ENCODE measurements around the gene GP2. TPM values are rescaled to one million over a fixed set of nuclear protein-coding genes. Genes with fewer than 3 reads are reported as not detected.

Gene GP2
- total RNA-seq, 4 donors from 2014 or later, result not detected

GRCh38 chr16:20331635-20332034 is 4.3 kb upstream of the GP2 start:
- Histone ChIP-seq H3K4me1 (no peaks in the 10 kb centered on the region), H3K27me3 (no peaks in the 10 kb centered on the region), H3K4me3 (no peak overlapping the region), H3K9me3 (no peaks in the 10 kb centered on the region), H3K36me3 (no peaks in the 10 kb centered on the region), H3K27ac (no peak overlapping the region)
- DNase-seq (no peak), ATAC-seq (no peak)
- in situ Hi-C loops (cut with MboI; ENCODE audit: low sequenced_read_pairs in 4 of 4), result no loop called here
- intact Hi-C loops (cut with DNase I; ENCODE audit: low total_unique reads), result no loop called here
- TF ChIP-seq CTCF (IDR thresholded peaks at IDR 0.05 in 4 of 5, conservative IDR thresholded peaks at IDR 0.05 in 1 of 5) (no peak), POLR2A (IDR thresholded peaks at IDR 0.05) (no peak)

DNA sequence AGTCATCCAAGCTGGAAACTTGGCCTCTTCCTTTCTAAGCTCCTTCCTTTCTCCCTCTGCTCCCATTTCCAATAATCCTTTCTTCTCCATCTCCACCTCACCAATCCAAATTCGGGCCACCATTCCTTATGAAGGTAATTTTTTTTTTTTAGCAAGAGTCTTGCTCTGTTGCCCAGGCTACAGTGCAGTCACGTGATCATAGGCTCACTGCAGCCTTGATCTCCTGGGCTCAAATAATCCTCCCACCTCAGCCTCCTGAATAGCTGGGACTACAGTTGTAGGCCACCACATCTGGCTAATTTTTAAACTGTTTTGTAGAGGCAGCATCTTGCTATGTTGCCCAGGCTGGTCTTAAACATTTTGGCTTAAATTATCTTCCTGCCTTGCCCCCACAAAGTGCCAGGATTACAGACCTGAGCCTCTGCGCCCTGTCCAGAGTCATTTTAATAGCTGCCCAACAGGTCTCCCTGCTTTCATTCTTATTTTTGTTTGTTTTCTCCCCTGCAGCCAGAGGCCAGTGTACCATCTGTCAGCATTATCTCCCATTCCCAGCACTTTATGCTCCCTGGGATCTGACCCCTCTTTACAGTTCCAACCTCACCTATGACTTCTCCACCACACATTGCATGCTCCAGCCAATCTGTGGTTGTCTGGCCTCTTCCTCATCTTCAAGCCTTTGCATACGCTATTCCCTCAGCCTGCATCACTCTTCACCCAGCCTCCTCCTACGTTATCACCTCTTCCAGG is 2.3 kb upstream of the GP2 start:
- Histone ChIP-seq H3K4me3 (no peak overlapping the region), H3K36me3 (no peaks in the 10 kb centered on the region), H3K9me3 (no peaks in the 10 kb centered on the region), H3K27me3 (no peaks in the 10 kb centered on the region), H3K27ac (no peak overlapping the region), H3K4me1 (no peaks in the 10 kb centered on the region)
- DNase-seq (no peak), ATAC-seq (no peak)
- in situ Hi-C loops (cut with MboI; ENCODE audit: low sequenced_read_pairs in 4 of 4), result no loop called here
- TF ChIP-seq POLR2A (IDR thresholded peaks at IDR 0.05), result no peak
- no peak for TF ChIP-seq CTCF (IDR thresholded peaks at IDR 0.05 in 4 of 5, conservative IDR thresholded peaks at IDR 0.05 in 1 of 5)
- intact Hi-C loops (cut with DNase I; ENCODE audit: low total_unique reads), result no loop called here

DNA sequence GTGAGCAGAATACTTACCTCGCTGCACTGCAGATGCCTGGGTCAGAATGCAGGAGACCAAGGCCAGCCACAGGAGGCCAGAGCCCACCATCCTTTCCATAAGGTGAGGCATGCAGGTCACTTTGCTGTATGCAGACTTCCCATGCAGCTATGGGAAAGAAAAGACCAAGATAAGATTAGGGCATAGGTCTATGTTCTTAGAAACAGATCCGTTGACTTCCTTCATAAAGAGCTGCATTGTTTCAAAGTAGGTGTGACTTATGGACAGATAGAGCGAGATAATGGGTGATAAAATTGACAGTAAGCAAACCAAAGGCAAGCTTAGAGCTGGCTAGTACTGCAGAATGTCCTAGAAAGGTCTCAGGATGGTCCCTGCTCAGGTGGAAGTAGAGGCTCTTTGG is 992 bp downstream of the GP2 start:
- no peaks in the 10 kb centered on the region for H3K4me1 ChIP-seq
- in situ Hi-C loops (cut with MboI; ENCODE audit: low sequenced_read_pairs in 4 of 4), result no loop called here

DNA sequence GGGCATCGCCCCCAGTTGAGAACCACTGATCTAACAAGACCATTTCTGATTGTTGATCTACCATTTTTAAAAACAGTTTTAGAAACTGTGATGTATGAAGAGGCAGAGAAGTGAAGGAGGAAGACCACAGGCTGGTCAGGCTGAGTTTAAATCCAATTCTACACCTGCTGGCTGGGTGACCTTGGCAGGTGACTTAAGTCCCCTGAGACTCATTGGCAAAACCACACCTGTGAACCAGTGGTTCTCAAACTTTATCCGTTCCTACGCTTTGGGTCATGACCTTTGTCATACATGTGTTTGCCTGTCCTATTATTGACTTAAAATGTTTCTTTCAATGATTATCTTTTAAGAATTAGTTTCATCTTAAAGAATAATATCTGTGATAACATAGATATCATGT is 2.3 kb downstream of the GP2 start:
- intact Hi-C loops (cut with DNase I; ENCODE audit: low total_unique reads) (no loop called here), in situ Hi-C loops (cut with MboI; ENCODE audit: low sequenced_read_pairs in 4 of 4) (no loop called here)
- H3K27me3 ChIP-seq, result no peaks in the 10 kb centered on the region
- DNase-seq (no peak), ATAC-seq (no peak)
- H3K4me1 ChIP-seq, result no peaks in the 10 kb centered on the region
- H3K4me3 ChIP-seq, result no peak overlapping the region
- H3K27ac ChIP-seq, result no peak overlapping the region
- no peaks in the 10 kb centered on the region for H3K36me3 ChIP-seq
- TF ChIP-seq CTCF (IDR thresholded peaks at IDR 0.05 in 4 of 5, conservative IDR thresholded peaks at IDR 0.05 in 1 of 5), result no peak
- TF ChIP-seq POLR2A (IDR thresholded peaks at IDR 0.05), result no peak
- H3K9me3 ChIP-seq, result no peaks in the 10 kb centered on the region

More for the DNA sequence above, 992 bp downstream of the GP2 start:
- Histone ChIP-seq H3K9me3 (no peaks in the 10 kb centered on the region), H3K27me3 (no peaks in the 10 kb centered on the region), H3K36me3 (no peaks in the 10 kb centered on the region), H3K4me3 (no peak overlapping the region), H3K27ac (no peak overlapping the region)
- intact Hi-C loops (cut with DNase I; ENCODE audit: low total_unique reads), result no loop called here
- TF ChIP-seq CTCF (IDR thresholded peaks at IDR 0.05 in 4 of 5, conservative IDR thresholded peaks at IDR 0.05 in 1 of 5), result no peak
- no peak for TF ChIP-seq POLR2A (IDR thresholded peaks at IDR 0.05)
- DNase-seq, result no peak
- ATAC-seq, result no peak

Data from gastrocnemius medialis (tissue), 4 donors.